KBM-7 (cell line): Measurements from ENCODE around the gene ZCCHC14.

ENCODE experiments used
- DNase-seq: peaks from one replicate; pipeline ENCODE4 v3.0.0-alpha.2; 2015
- in situ Hi-C: fragments of 300-500 bp; cut with MboI; formaldehyde crosslinking; loops from 2 replicates; pipeline ENCODE4 v1.14.3; 2020; ENCODE audit warnings: low sequenced_read_pairs, low pct_unique_long_range_greater_than_20kb, mixed read lengths

Gene ZCCHC14

GRCh38 chr16:87464691-87465300 lies 28.0 kb downstream of the ZCCHC14 start:
- in situ Hi-C loops, result no loop called here
- DNase-seq, result peak; percentile 79

- in situ Hi-C loops, result no loop called here
Measured at GRCh38 chr16:87463722-87464690, 28.8 kb downstream of the ZCCHC14 start.

GRCh38 chr16:87461466-87461991 lies 31.3 kb downstream of the ZCCHC14 start:
- DNase-seq, result no peak
- in situ Hi-C loops, result no loop called here

More at GRCh38 chr16:87463722-87464690, 28.8 kb downstream of the ZCCHC14 start:
- peak; percentile 78 for DNase-seq

- in situ Hi-C loops, result no loop called here
Measured at GRCh38 chr16:87460936-87461335, 31.9 kb downstream of the ZCCHC14 start.

GRCh38 chr16:87459833-87460232 lies 33.0 kb downstream of the ZCCHC14 start:
- in situ Hi-C loops, result no loop called here
- DNase-seq, result no peak

More at GRCh38 chr16:87460936-87461335, 31.9 kb downstream of the ZCCHC14 start:
- no peak for DNase-seq

DNA sequence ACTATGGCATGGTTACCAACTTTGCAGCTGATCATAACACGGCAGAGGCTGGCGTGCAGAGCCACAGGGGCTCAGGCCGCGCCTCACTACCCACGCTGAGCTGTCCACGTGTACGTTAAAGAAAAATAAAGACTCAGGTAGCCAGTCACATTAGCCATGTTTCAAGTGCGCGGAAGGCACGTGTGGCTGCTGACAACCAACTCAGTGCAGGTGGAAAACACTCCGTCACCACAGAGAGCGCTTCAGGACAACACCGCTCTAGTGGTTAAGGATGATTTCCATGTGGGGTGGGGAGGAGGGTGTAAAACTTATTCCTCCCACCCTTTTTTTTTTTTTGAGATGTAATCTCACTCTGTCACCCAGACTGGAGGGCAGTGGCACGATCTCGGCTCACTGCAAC lies 33.8 kb downstream of the ZCCHC14 start:
- DNase-seq, result no peak
- in situ Hi-C loops, result no loop called here

GRCh38 chr16:87458424-87458915 lies 34.4 kb downstream of the ZCCHC14 start:
- in situ Hi-C loops, result no loop called here

DNA sequence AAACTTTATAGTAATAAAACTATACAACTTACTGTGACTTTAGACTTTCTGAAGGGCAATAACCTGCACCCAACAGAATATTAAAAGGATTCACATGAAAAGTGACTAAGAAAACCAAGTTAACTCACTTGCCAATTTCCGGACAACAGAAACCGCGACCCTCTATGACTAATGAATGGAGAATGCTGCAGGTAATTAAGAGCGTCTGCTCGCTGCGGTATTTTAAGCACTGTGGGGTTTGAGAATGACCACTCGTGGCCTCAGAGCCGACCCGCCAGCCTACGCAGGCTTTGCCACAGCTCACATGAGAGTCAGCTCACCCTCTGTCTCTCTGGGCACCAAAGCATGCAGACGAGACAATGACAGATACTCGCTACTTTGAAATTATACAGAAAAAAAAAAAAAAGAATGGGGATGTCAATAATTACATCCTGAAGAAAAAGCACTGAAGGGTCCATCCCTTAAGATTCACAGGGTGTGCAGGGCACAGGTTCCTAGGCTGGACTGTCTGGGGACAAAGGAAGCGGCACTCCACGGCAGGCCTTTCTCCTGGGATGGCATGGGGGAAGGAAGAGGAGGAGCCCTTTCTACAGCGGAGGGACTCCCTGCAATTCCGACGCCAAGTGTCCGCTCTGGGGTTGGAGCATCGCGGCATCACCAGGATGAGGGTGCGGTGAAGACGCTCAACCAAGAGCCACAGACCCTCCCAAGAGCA lies 35.0 kb downstream of the ZCCHC14 start:
- in situ Hi-C loops, result no loop called here
- no peak for DNase-seq

More at GRCh38 chr16:87458424-87458915, 34.4 kb downstream of the ZCCHC14 start:
- no peak for DNase-seq

DNA sequence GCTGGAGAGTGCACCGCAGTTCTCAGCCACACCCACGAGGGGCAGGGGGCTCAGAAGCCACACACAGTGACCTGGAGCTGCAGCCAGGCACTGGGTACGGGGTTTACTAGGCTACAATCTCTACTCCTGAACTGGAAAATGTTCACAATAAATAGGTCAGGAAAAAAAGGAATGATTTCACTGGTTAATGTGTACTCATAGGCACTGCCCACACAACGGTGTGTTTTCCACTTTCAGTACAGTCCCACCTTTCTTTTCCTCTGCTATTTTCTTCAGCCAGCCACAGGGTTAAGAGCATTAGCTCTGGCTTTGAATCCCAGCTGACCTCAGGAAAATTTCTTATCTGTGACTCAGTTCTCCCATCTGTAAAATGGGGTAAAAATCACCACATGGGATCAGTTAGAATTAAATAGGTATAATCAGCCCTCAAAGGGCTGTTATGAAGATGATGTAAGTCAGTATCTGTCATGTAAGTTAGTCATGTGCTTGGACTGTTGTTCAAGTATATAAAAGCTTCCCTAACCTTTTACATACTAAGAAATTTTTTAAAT lies 35.7 kb downstream of the ZCCHC14 start:
- in situ Hi-C loops, result no loop called here
- DNase-seq, result no peak

DNA sequence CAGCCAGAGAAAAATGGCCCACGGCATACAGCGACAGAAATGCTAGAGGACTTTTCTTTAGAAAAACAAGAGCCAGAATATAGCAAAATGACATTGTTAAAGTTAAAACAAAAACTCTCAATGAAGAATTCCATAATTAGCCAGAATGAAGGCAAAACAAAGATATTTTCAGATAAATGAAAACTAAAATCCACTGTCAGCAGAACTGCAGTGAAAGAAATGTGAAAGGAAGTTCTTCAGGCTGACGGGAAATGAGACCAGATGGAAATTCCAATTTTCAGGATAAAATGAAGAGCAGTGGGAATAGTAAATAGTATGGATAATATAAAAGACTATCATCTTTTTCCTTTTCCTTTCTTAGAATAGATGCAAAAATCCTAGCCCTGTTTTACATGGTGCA lies 38.4 kb downstream of the ZCCHC14 start:
- in situ Hi-C loops, result no loop called here
- DNase-seq, result no peak

GRCh38 chr16:87453326-87453725 lies 39.5 kb downstream of the ZCCHC14 start:
- DNase-seq, result no peak
- in situ Hi-C loops, result no loop called here

DNA sequence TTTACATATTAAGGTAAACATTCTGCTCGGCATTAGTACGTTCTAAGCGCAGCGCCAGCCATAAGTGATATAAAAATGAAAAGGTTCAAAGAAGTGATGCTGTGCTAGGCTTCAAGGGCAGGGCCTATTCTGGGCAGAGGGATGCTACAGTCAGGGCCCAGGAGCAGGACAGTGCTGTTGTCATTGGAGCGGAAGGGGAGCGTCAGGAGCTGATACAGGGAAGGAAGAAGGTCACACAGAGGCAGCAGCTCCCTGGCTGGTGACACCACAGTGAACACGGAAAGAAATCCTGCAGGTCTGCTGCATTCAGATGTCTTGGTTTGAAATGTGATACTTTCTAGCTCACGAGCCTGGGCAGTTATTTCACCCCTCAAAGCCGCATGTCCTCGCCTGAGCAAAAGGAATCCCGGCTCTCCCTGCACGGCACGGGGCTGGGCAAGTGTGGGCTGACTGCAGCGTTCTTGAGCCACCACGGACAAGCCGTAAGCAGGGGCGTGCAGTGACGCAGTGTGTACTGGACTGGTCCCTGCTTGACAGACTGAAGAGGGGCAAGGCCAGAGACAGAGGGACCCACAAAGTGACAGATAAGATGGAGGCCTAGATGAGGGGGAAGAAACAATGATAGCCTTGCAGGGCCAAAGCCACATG lies 41.1 kb downstream of the ZCCHC14 start:
- no peak for DNase-seq
- in situ Hi-C loops, result no loop called here

GRCh38 chr16:87448866-87449265 lies 44.0 kb downstream of the ZCCHC14 start:
- no peak for DNase-seq
- in situ Hi-C loops, result no loop called here

DNA sequence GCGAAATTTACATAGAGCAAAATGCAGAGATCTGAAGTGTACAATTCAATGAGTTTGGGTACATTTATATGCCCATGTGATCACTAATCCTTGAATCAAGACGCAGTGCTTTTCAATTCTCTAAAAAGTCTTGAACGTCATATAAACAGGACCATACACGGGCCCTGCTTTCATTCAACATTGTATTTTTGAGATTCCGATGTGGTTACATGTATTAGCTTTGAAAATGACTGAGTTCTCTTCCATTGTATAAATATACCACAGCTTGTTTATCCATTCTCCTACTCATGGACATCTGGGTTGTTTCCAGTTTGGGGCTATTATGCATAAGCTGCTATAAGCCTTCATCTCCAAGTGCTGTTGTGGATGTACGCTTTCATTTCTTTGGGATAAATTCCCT lies 45.5 kb downstream of the ZCCHC14 start:
- in situ Hi-C loops, result no loop called here
- DNase-seq, result no peak

GRCh38 chr16:87446479-87446878 lies 46.3 kb downstream of the ZCCHC14 start:
- DNase-seq, result no peak
- in situ Hi-C loops, result no loop called here

DNA sequence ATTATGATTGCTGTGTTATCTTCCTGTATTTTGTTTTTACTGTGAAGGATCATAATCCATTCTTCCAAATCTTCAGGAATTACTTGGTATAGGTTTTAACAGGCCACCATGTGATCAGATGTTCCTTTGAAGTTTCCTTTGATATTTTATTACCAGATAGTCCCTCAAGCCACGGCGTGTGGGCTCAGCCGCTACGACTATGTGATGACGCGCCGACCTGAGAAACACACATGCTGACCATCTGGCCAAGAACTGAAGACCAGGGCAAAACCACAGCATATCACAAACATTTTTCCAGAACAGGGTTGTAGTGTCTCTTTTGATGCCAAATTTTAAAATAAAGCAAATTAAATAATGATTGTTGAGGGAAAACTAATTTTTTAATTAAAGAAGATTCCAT lies 47.3 kb downstream of the ZCCHC14 start:
- no peak for DNase-seq
- in situ Hi-C loops, result no loop called here

GRCh38 chr16:87443964-87444363 lies 48.9 kb downstream of the ZCCHC14 start:
- DNase-seq, result no peak
- in situ Hi-C loops, result no loop called here

DNA sequence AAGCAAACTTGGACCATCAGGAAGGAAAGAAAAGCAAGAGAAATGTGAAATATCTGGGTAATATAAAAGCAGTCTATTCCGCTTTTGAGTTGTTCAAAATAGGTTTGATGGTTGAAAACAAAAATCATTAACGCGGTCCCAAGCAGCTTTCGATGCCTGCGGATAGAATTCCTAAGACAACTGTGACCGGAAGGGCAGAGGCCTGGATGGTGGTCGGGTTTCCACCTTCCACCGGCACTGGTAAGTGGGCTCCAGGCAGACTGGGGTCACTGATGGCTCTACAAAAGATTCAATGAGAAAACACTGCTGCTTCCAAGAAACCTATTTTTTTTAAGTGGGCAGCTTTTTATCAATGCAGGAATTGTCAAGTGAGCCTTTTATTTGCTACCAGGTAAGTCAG lies 49.8 kb downstream of the ZCCHC14 start:
- in situ Hi-C loops, result no loop called here

DNA sequence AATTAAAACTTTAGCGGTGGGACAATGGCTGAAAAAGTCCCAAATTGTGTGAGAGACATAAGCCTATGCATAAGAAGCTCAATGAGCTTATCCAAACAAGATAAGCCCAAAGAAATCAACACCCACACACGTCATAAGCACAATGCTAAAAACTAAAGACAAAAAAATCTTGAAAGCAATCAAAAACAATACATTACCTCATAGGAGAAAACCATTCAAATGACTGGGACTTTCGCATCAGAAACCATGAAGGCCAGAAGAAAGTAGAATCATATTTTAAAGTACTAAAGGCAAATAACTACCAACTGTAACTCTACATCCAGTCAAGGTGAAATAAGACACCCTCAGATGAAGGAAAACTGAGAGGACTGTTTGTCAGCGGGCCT lies 50.2 kb downstream of the ZCCHC14 start:
- in situ Hi-C loops, result no loop called here
- DNase-seq, result no peak

More for the DNA sequence above, 49.8 kb downstream of the ZCCHC14 start:
- DNase-seq, result no peak
